Spinal cord (tissue), 10 donors: ENCODE measurements around the gene RAET1G. TPM values are rescaled to one million over a fixed set of nuclear protein-coding genes. Genes with fewer than 3 reads are reported as not detected.
"Not testable (repeated sequence)": the region's sequence is repeated elsewhere in the genome, so short reads cannot be mapped to it uniquely, and the experiment has no call there.

Experiments
- DNase-seq, 6 donors: peaks; one replicate each; pipeline versions ENCODE4 v3.0.0 to v3.0.0-alpha.2; 2013 to 2015; ENCODE audit warnings: low spot score in 6 of 6, low read depth in 4 of 6
- H3K27ac ChIP-seq: one replicate; pipeline ENCODE4 v1.5.1; 2013; ENCODE audit warnings: low read depth, low read length, control low read depth
- H3K27me3 ChIP-seq: one replicate; pipeline ENCODE4 v1.6.1; 2013; ENCODE audit warnings: low read length; ENCODE audit not compliant: control insufficient read depth, insufficient read depth
- H3K36me3 ChIP-seq: one replicate; pipeline ENCODE4 v1.6.1; 2013; ENCODE audit warnings: low read length; ENCODE audit not compliant: control insufficient read depth, insufficient read depth
- H3K4me1 ChIP-seq: one replicate; pipeline ENCODE4 v1.6.1; 2013; ENCODE audit warnings: low read length; ENCODE audit not compliant: control insufficient read depth, insufficient read depth
- H3K4me3 ChIP-seq: one replicate; pipeline ENCODE4 v1.5.1; 2013; ENCODE audit warnings: low read depth, low read length, control low read depth
- H3K9me3 ChIP-seq: one replicate; pipeline ENCODE4 v1.6.1; 2013; ENCODE audit warnings: low read length; ENCODE audit not compliant: control insufficient read depth, insufficient read depth
- WGBS: methylation state at CpG from one replicate; pipeline ENCODE4 v1.1.5; 2013; ENCODE audit warnings: missing lambda C conversion rate; ENCODE audit not compliant: insufficient coverage; 5-methylcytosine and 5-hydroxymethylcytosine counted together
- polyA plus RNA-seq, 2 donors: library from polyadenylated mRNA; unstranded; fragments of 120-200 nt; gene quantifications; one replicate each; pipeline ENCODE4 v1.2.1, GENCODE V29; 2013; ENCODE audit not compliant: insufficient read length in 2 of 2
- total RNA-seq, 2 donors: library from RNA; depleted of rRNA in 1 of 2; stranded (reverse); fragments of 120-200 nt in 1 of 2; fragments of >200 nt in 1 of 2; gene quantifications; one replicate each; pipeline versions ENCODE4 v1.2.3 to v1.2.4, GENCODE V29; 2013 to 2014
- donor health status: healthy.

Gene RAET1G
- total and polyA plus RNA-seq, 4 donors, result 0.70 to 1.7 TPM; not detected in 2

- Histone ChIP-seq H3K9me3 (no peaks in the 10 kb centered on the region), H3K4me3 (no peak overlapping the region), H3K4me1 (peaks cover 13% of the 10 kb centered on the region), H3K27me3 (peaks cover 19% of the 10 kb centered on the region), H3K36me3 (no peaks in the 10 kb centered on the region), H3K27ac (no peak overlapping the region)
- no peak for DNase-seq
- 79% methylated on average over 6 of the region's 6 CpGs for WGBS
Observed at GRCh38 chr6:149918151-149918905, 4.6 kb downstream of the RAET1G start.

DNA sequence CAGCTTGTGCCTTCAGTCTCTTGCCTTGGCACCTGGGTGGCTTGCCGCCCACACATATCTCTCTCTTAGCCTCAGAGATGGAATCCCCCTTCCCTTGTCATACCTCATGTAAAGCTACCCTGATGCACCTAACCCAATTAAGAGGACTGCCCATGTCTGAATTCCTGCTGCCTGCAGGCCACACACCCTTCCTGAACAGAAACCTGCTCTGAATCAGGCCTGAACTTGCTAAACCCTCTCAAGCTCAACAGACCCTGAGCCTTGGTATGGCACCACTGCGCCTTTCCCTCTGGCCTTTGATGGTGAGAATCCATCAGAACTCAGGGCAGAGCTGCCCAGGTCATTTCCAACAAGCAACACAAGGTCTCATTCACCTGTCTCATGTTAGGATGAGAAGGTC is 5.2 kb downstream of the RAET1G start:
- Histone ChIP-seq H3K9me3 (no peaks in the 10 kb centered on the region), H3K4me3 (no peak overlapping the region), H3K4me1 (peaks cover 6% of the 10 kb centered on the region), H3K27me3 (peaks cover 13% of the 10 kb centered on the region), H3K27ac (no peak overlapping the region), H3K36me3 (no peaks in the 10 kb centered on the region)
- WGBS, result 86% methylated on average over 2 of the region's 2 CpGs
- DNase-seq, result no peak

GRCh38 chr6:149915970-149916865 is 6.7 kb downstream of the RAET1G start:
- no peak for DNase-seq
- Histone ChIP-seq H3K4me3 (no peak overlapping the region), H3K4me1 (no peaks in the 10 kb centered on the region), H3K27me3 (no peaks in the 10 kb centered on the region), H3K9me3 (no peaks in the 10 kb centered on the region), H3K36me3 (no peaks in the 10 kb centered on the region), H3K27ac (no peak overlapping the region)
- WGBS, result 93% methylated on average over 9 of the region's 10 CpGs

DNA sequence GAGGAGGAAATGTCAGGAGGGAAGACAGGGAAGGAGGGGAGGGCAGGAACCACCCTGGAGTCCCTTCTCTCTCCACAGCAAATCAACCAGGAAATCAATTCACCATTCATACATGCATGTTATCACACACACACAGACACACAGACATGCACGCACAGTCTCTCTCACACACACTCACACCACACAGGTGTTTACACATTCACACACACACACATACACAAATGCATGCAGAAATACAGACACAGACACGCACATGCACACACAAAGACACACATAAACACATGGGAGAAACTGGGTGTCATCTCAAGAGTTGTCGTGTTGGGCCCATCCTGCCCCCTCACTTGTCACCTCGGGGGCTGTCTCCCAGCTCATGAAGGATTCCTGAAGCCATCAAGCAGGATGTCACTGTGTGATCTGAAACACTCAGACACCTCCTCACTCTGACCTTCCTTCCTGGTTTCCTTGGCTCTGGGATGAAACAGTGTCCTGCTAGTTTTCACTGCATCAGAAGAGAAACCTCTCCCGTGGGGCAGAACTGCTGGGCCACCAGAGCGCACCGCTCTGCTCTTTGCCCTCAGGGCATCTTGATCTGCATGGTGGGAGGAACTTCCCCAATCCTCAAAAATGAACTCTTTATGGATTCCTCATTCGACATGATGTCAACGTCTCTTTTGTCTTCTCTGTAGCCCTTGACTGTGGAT is 9.2 kb downstream of the RAET1G start:
- Histone ChIP-seq H3K36me3 (peaks cover 2% of the 10 kb centered on the region), H3K9me3 (peaks cover 1% of the 10 kb centered on the region), H3K4me1 (no peaks in the 10 kb centered on the region), H3K4me3 (no peak overlapping the region), H3K27ac (no peak overlapping the region), H3K27me3 (no peaks in the 10 kb centered on the region)
- WGBS, result 72% methylated on average over 8 of the region's 9 CpGs
- no peak for DNase-seq

GRCh38 chr6:149913085-149913484 is 9.8 kb downstream of the RAET1G start:
- no peak overlapping the region for H3K27ac ChIP-seq
- 88% methylated on average over 1 of the region's 2 CpGs for WGBS
- no peaks in the 10 kb centered on the region for H3K4me1 ChIP-seq
- peaks cover 2% of the 10 kb centered on the region for H3K36me3 ChIP-seq
- H3K9me3 ChIP-seq, result peaks cover 5% of the 10 kb centered on the region
- no peaks in the 10 kb centered on the region for H3K27me3 ChIP-seq
- no peak for DNase-seq
- H3K4me3 ChIP-seq, result no peak overlapping the region

- not testable (repeated sequence) for DNase-seq, H3K4me3 ChIP-seq, H3K9me3 ChIP-seq, H3K36me3 ChIP-seq, H3K27ac ChIP-seq, H3K27me3 ChIP-seq, H3K4me1 ChIP-seq
- no CpG with 5 or more reads among the region's 3 CpGs for WGBS
Observed at GRCh38 chr6:149912680-149913079, 10.2 kb downstream of the RAET1G start.

- Histone ChIP-seq H3K9me3 (peaks cover 6% of the 10 kb centered on the region), H3K27ac (no peak overlapping the region), H3K4me1 (no peaks in the 10 kb centered on the region), H3K36me3 (peaks cover 2% of the 10 kb centered on the region), H3K4me3 (no peak overlapping the region), H3K27me3 (no peaks in the 10 kb centered on the region)
- no peak for DNase-seq
- 95% methylated on average over 23 of the region's 23 CpGs for WGBS
Observed at GRCh38 chr6:149910721-149911151, 12.2 kb downstream of the RAET1G start.

- 80% methylated on average over 1 of the region's 9 CpGs for WGBS
- H3K27me3 ChIP-seq, result no peaks in the 10 kb centered on the region
- no peaks in the 10 kb centered on the region for H3K4me1 ChIP-seq
- H3K9me3 ChIP-seq, result peaks cover 6% of the 10 kb centered on the region
- peaks cover 8% of the 10 kb centered on the region for H3K36me3 ChIP-seq
- H3K27ac ChIP-seq, result no peak overlapping the region
- no peak for DNase-seq
- H3K4me3 ChIP-seq, result no peak overlapping the region
Observed at GRCh38 chr6:149909701-149910470, 13.0 kb downstream of the RAET1G start.

- not testable (repeated sequence) for H3K4me1 ChIP-seq, H3K27ac ChIP-seq, H3K27me3 ChIP-seq, H3K36me3 ChIP-seq, H3K4me3 ChIP-seq, DNase-seq, H3K9me3 ChIP-seq
- WGBS, result 72% methylated on average over 4 of the region's 4 CpGs
Observed at GRCh38 chr6:149908480-149908879, 14.4 kb downstream of the RAET1G start.
